Fibroblast of villous mesenchyme (primary cell): ENCODE results near the gene RPS24. TPM values are rescaled to one million over a fixed set of nuclear protein-coding genes. Genes with fewer than 3 reads are reported as not detected.

ENCODE experiments used
- DNase-seq: peaks from one replicate; pipeline ENCODE4 v3.0.0-alpha.2; 2010; ENCODE audit warnings: low read depth
- H3K4me3 ChIP-seq: 2 replicates; pipeline ENCODE4 v1.5.1; 2011; ENCODE audit warnings: low read depth, mild to moderate bottlenecking, low read length
- CTCF ChIP-seq: IDR thresholded peaks from 2 replicates; pipeline ENCODE4 v1.5.1; 2012; ENCODE audit warnings: low read depth, mild to moderate bottlenecking, low read length; ENCODE audit not compliant: insufficient read depth
- total RNA-seq: library from RNA; depleted of rRNA; stranded (reverse); fragments of >200 nt; gene quantifications from 2 replicates; pipeline ENCODE4 v1.2.3, GENCODE V29; 2012

The RPS24 gene
- total RNA-seq, 1 donor, result 1,478 TPM

GRCh38 chr10:78011065-78011464 lies 22.6 kb upstream of the RPS24 start:
- TF ChIP-seq CTCF, result no peak
- no peak overlapping the region for H3K4me3 ChIP-seq
- DNase-seq, result no peak

GRCh38 chr10:78013564-78013963 lies 20.1 kb upstream of the RPS24 start:
- TF ChIP-seq CTCF, result no peak
- H3K4me3 ChIP-seq, result no peak overlapping the region
- DNase-seq, result peak; percentile 22

DNA sequence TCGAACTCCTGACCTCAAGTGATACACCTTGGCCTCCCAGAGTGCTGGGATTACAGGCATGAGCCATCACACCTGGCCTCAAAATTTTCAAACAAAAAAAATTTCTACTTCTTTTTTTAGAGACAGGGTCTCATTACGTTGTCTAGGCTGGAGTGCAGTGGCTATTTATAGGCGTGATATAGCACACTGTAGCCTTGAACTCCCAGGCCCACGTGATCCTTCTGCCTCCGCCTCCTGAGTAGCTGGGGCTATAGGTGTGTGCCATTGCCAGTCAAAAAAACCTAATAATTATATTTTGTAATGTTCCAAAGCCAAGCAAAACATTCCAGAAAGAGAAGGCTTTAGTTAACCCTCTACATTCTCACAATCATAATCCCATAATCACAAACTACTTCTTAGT lies 18.1 kb upstream of the RPS24 start:
- DNase-seq, result no peak
- TF ChIP-seq CTCF, result no peak
- H3K4me3 ChIP-seq, result no peak overlapping the region

GRCh38 chr10:78017856-78018255 lies 15.8 kb upstream of the RPS24 start:
- no peak for DNase-seq
- no peak overlapping the region for H3K4me3 ChIP-seq
- no peak for TF ChIP-seq CTCF

DNA sequence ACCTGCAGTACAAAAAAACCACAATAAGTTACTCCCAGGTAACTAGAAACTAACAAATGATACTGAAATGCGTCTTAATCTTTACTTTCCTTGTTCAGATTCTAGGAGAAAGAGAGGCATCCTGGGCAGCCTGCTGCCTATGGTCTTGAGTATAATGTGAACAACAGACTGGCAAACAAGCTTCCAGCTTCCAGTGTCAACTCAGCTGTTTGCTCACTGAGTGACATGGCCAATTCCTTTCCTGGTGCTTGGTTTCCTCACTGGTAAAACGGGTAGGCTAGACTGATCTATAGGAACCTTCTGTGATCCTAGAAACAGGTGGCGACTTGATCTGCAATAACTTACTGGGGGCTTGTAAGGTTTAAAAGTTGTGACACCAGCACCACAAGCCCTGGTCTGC lies 14.4 kb upstream of the RPS24 start:
- no peak overlapping the region for H3K4me3 ChIP-seq
- no peak for TF ChIP-seq CTCF
- DNase-seq, result no peak

DNA sequence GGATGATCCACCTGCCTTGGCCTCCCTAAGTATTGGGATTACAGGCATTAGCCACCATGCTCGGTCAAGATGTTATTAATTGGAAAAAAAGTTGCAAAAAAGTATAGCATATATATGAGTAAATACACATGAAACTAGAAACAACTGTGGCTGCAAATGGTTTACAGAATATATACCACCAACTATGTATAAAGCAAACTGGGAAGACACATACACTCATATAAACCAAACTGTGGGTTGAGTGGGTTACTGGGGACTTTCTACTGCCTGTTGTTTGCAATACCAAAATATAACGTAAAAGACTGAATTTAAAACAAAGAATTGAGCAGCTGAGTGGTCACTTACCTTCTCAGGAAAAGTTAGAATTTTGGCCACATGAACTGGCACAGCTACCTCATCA lies 12.5 kb upstream of the RPS24 start:
- TF ChIP-seq CTCF, result no peak
- no peak overlapping the region for H3K4me3 ChIP-seq
- no peak for DNase-seq

- DNase-seq, result no peak
- no peak overlapping the region for H3K4me3 ChIP-seq
- TF ChIP-seq CTCF, result no peak
Observed at GRCh38 chr10:78023741-78024140, 9.9 kb upstream of the RPS24 start.
